HCT116 (cell line): ENCODE data around the gene PPP2R5C. TPM values are rescaled to one million over a fixed set of nuclear protein-coding genes. Genes with fewer than 3 reads are reported as not detected.
"Not testable (repeated sequence)": the region's sequence is repeated elsewhere in the genome, so short reads cannot be mapped to it uniquely, and the experiment has no call there.

Experiments
- ATAC-seq: fragments of 200-7000 bp; cut with Tn5 transposase; 2 replicates; pipeline ENCODE4 v1.9.1; 2020; ENCODE audit warnings: mild to moderate bottlenecking, moderate library complexity
- BruUV-seq: library from RNA; stranded (reverse); fragments of 400-500 nt; replicated peaks from 2 replicates; lab custom pipeline; 2021; lab: Mats Ljungman, UMichigan
- CTCF ChIA-PET: fragments of 300-600 bp; sonication (Branson Sonifier 250); formaldehyde crosslinking; loops from one replicate; lab custom pipeline; 2021; ENCODE audit warnings: antibody characterized with exemption; lab: Charles Lee
- POLR2A ChIA-PET: fragments of 300-600, 350-600 bp; sonication (Branson Sonifier 250); formaldehyde crosslinking; loops from one replicate; lab custom pipeline; 2021; ENCODE audit warnings: antibody characterized with exemption; lab: Charles Lee
- RAD21 ChIA-PET, 2 experiments: fragments of 300-600 bp; sonication (Branson Sonifier 250); formaldehyde crosslinking; loops; one replicate each; lab custom pipeline; 2023; ENCODE audit warnings: low total read pairs in 2 of 2; ENCODE audit not compliant: uncharacterized antibody in 2 of 2, unreplicated experiment in 2 of 2, low non-redundant PET in 1 of 2; lab: Charles Lee
- DNase-seq: peaks from one replicate; pipeline ENCODE4 v3.0.0-alpha.2; 2010; ENCODE audit warnings: low read depth, low spot score
- H2AFZ ChIP-seq: fragments of 200-600 bp; shearing (Covaris generic), sonication (generic); 2 replicates; pipeline ENCODE4 v1.6.1; 2017; ENCODE audit warnings: low read depth, mixed run types, mixed read lengths, antibody characterized with exemption, low read length; ENCODE audit not compliant: poor library complexity, severe bottlenecking
- H3K27ac ChIP-seq: 2 replicates; pipeline ENCODE4 v1.5.1; 2012; ENCODE audit warnings: low read depth, low read length
- H3K27me3 ChIP-seq: fragments of 200-600 bp; sonication (generic); 2 replicates; pipeline ENCODE4 v1.6.1; 2016; ENCODE audit warnings: mixed run types, low read length, mixed read lengths; ENCODE audit not compliant: insufficient read depth
- H3K36me3 ChIP-seq, 2 experiments: fragments of 200-500 bp in 1 of 2; fragments of 200-600 bp in 1 of 2; sonication (Bioruptor generic) in 1 of 2; sonication (generic) in 1 of 2; 2 replicates each; pipeline versions ENCODE4 v1.5.1 to v1.6.1; 2014 to 2016; ENCODE audit warnings: low read length in 2 of 2, inconsistent platforms in 1 of 2, mixed read lengths in 1 of 2, mixed run types in 1 of 2; ENCODE audit not compliant: insufficient read depth in 2 of 2, control insufficient read depth in 1 of 2
- H3K4me1 ChIP-seq, 2 experiments: fragments of 200-600 bp in 1 of 2; sonication (generic) in 1 of 2; 2 replicates each; pipeline versions ENCODE4 v1.5.1 to v1.6.1; 2012 to 2017; ENCODE audit warnings: low read length in 2 of 2, inconsistent platforms in 1 of 2, mild to moderate bottlenecking in 1 of 2, mixed read lengths in 1 of 2, mixed run types in 1 of 2, moderate library complexity in 1 of 2; ENCODE audit not compliant: insufficient read depth in 2 of 2, control insufficient read depth in 1 of 2
- H3K4me2 ChIP-seq: fragments of 200-600 bp; sonication (generic); 2 replicates; pipeline ENCODE4 v1.6.1; 2017; ENCODE audit warnings: mixed run types, low read length, mixed read lengths
- H3K4me3 ChIP-seq, 2 experiments: fragments of 200-600 bp in 1 of 2; sonication (generic) in 1 of 2; replicated peaks in 1 of 2; 2 replicates each; pipeline ENCODE4 v1.5.1; 2011 to 2016; ENCODE audit warnings: low read length in 2 of 2, control low read depth in 1 of 2, low read depth in 1 of 2, mild to moderate bottlenecking in 1 of 2, mixed read lengths in 1 of 2, mixed run types in 1 of 2
- H3K79me2 ChIP-seq: fragments of 200-600 bp; sonication (generic); 2 replicates; pipeline ENCODE4 v1.6.1; 2017; ENCODE audit warnings: mild to moderate bottlenecking, mixed run types, low read length, moderate library complexity, mixed read lengths; ENCODE audit not compliant: insufficient read depth
- H3K9ac ChIP-seq: fragments of 200-600 bp; sonication (generic); 2 replicates; pipeline ENCODE4 v1.6.1; 2016; ENCODE audit warnings: low read length, mixed read lengths
- H3K9me2 ChIP-seq: fragments of 200-600 bp; sonication (generic), shearing (Covaris generic); 2 replicates; pipeline ENCODE4 v1.6.1; 2017; ENCODE audit warnings: mixed run types, mild to moderate bottlenecking, moderate library complexity; ENCODE audit not compliant: insufficient read depth
- H3K9me3 ChIP-seq, 2 experiments: fragments of 200-500 bp in 1 of 2; fragments of 200-600 bp in 1 of 2; sonication (Bioruptor generic) in 1 of 2; sonication (generic) in 1 of 2; 2 replicates each; pipeline ENCODE4 v1.6.1; 2014 to 2017; ENCODE audit warnings: low read length in 2 of 2, mixed read lengths in 2 of 2, inconsistent platforms in 1 of 2, low read depth in 1 of 2, mild to moderate bottlenecking in 1 of 2, mixed run types in 1 of 2, moderate library complexity in 1 of 2; ENCODE audit not compliant: control insufficient read depth in 1 of 2, insufficient read depth in 1 of 2
- H4K20me1 ChIP-seq: fragments of 200-600 bp; sonication (generic), shearing (Covaris generic); 2 replicates; pipeline ENCODE4 v1.6.1; 2017; ENCODE audit warnings: mixed run types, mild to moderate bottlenecking, moderate library complexity; ENCODE audit not compliant: insufficient read depth
- SP1 ChIP-seq: IDR thresholded peaks from 2 replicates; pipeline ENCODE4 v1.6.1; 2012; ENCODE audit warnings: low read depth
- intact Hi-C: fragments of 100-400 bp; cut with micrococcal nuclease; formaldehyde crosslinking; loops from 2 replicates; pipeline ENCODE4 v1.10.0; 2022
- total RNA-seq: library from RNA; stranded (reverse); gene quantifications from one replicate; pipeline ENCODE4 v1.2.1, GENCODE V29; 2021; ENCODE audit not compliant: unreplicated experiment
- TF ChIP-seq, protein P1 (sequence below), 3 experiments: fragments of 200-600 bp in 1 of 3; sonication (generic) in 1 of 3; IDR thresholded peaks in 2 of 3; conservative IDR thresholded peaks in 1 of 3; 2 replicates each; pipeline ENCODE4 v1.5.1; 2012 to 2017; ENCODE audit warnings: low read depth in 2 of 3, low read length in 2 of 3, antibody characterized with exemption in 1 of 3, borderline replicate concordance in 1 of 3, control low read depth in 1 of 3, mild to moderate bottlenecking in 1 of 3, mixed read lengths in 1 of 3, mixed run types in 1 of 3, moderate library complexity in 1 of 3; ENCODE audit not compliant: insufficient read depth in 1 of 3

The PPP2R5C gene
- total RNA-seq, 1 experiment from 2014 or later, result 117 TPM

DNA sequence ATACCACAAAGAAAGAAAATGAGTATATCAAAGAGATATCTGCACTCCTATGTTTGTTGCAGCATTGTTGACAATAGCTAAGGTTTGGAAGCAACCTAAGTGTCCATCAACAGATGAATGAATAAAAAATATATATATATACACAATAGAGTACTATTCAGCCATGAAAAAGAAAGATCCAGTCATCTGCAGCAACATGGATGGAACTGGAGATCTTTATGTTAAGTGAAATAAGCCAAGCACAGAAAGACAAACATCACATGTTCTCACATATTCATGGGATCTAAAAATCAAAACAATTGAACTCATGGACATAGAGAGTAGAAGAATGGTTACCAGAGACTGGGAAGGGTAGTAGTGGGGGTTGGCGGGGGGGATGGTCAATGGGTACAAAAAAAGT, 42.9 kb downstream of the PPP2R5C start:
- RAD21 ChIA-PET, CTCF ChIA-PET, H4K20me1 ChIP-seq, ATAC-seq, POLR2A ChIA-PET, H3K9ac ChIP-seq, H3K9me2 ChIP-seq, H3K27ac ChIP-seq, H3K79me2 ChIP-seq, H3K4me2 ChIP-seq, H3K36me3 ChIP-seq, BruUV-seq, DNase-seq, H2AFZ ChIP-seq, H3K9me3 ChIP-seq, H3K27me3 ChIP-seq, intact Hi-C loops, H3K4me3 ChIP-seq: not testable (repeated sequence)
- H3K4me1 ChIP-seq, result peaks cover 7 to 18% of the 10 kb centered on the region in 2 experiments; a peak in 3 of 4 replicates

DNA sequence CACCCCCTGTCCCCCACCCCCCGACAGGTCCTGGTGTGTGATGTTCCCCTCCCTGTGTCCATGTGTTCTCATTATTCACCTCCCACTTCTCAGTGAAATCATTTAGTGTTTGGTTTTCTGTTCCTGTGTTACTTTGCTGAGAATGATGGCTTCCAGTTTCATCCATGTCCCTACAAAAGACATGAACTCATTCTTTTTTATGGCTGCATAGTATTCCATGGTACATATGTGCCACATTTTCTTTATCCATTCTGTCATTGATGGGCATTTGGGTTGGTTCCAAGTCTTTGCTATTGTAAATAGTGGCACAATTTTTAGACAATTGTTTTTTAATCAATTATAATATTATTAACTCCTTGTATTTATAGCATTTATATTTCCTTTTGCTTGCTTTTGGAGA, 44.7 kb downstream of the PPP2R5C start:
- intact Hi-C loops, CTCF ChIA-PET, POLR2A ChIA-PET: not testable (repeated sequence)

DNA sequence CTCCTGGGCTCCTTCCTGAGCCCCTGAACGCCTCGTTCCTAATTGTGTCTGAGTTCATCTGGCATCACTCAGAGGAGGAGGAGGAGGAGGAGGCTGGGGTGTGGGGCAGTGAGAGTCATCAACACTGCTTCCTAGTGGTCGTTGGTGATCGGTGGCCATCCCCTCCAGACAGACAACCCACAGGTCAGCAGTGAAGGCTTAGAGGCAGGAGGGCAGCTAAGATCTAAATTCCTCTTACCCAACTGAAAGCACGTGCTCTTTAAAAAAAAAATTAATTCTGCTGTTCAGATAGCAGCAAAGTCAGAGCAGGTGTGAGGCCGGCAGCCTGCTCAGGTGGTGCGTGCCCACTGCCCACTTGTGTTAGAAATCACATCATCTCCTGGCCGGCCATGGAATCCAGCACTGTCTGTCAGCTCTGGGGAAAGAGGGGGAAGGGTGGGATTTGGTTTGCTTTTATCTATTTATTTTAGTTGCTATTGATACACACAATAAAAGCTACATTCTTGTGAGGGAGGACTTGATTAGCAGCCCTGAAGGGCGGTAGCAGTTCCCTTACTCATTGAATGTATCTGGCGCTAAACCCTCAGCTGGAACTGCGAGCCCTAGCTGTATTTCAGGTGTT, 46.6 kb downstream of the PPP2R5C start:
- Histone ChIP-seq H3K9me2 (no peaks in the 10 kb centered on the region), H3K27me3 (no peaks in the 10 kb centered on the region)
- no peak for DNase-seq
- TF ChIP-seq, protein P1, sequence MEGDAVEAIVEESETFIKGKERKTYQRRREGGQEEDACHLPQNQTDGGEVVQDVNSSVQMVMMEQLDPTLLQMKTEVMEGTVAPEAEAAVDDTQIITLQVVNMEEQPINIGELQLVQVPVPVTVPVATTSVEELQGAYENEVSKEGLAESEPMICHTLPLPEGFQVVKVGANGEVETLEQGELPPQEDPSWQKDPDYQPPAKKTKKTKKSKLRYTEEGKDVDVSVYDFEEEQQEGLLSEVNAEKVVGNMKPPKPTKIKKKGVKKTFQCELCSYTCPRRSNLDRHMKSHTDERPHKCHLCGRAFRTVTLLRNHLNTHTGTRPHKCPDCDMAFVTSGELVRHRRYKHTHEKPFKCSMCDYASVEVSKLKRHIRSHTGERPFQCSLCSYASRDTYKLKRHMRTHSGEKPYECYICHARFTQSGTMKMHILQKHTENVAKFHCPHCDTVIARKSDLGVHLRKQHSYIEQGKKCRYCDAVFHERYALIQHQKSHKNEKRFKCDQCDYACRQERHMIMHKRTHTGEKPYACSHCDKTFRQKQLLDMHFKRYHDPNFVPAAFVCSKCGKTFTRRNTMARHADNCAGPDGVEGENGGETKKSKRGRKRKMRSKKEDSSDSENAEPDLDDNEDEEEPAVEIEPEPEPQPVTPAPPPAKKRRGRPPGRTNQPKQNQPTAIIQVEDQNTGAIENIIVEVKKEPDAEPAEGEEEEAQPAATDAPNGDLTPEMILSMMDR (IDR thresholded peaks at IDR 0.05 in 2 of 3, conservative IDR thresholded peaks at IDR 0.05 in 1 of 3; ENCODE audit: borderline replicate concordance in 1 of 3, insufficient read depth in 1 of 3, low read depth in 2 of 3, low read length in 2 of 3), result peak in 1 of 3 experiments; percentile 23; a peak in 2 of 6 replicates
- TF ChIP-seq SP1, result no peak
- TF ChIP-seq, all 23 proteins: peak for 1
- ChIA-PET RAD21 (no interaction called here), CTCF (no interaction called here), POLR2A (interaction anchor here (3.8 kb wide), 1 partner anchor 140 kb away, joined by 10 read pairs; no protein-coding TSS in a partner anchor)
- Histone ChIP-seq H3K9ac (peak overlapping the region; percentile 8; the same call in 1 of the 2 replicates), H3K36me3 (no peaks in the 10 kb centered on the region), H3K4me2 (peak overlapping the region; percentile 67), H3K9me3 (no peaks in the 10 kb centered on the region), H3K4me3 (no peak overlapping the region), H2AFZ (no peak overlapping the region), H3K79me2 (peaks cover 30% of the 10 kb centered on the region), H3K27ac (no peak overlapping the region), H3K4me1 (peaks cover 7 to 28% of the 10 kb centered on the region in 2 experiments; a peak in 3 of 4 replicates), H4K20me1 (no peaks in the 10 kb centered on the region)
- intact Hi-C loops, result no loop called here
- no TSS peak for BruUV-seq
- ATAC-seq, result peak; percentile 46

More for the DNA sequence above, 44.7 kb downstream of the PPP2R5C start:
- BruUV-seq, RAD21 ChIA-PET, H3K9me3 ChIP-seq, H3K4me3 ChIP-seq, H2AFZ ChIP-seq, H3K27ac ChIP-seq, H4K20me1 ChIP-seq, H3K4me2 ChIP-seq, H3K36me3 ChIP-seq, ATAC-seq, H3K9ac ChIP-seq, H3K9me2 ChIP-seq, H3K27me3 ChIP-seq, DNase-seq: not testable (repeated sequence)
- Histone ChIP-seq H3K79me2 (peaks cover 11% of the 10 kb centered on the region), H3K4me1 (peaks cover 7 to 25% of the 10 kb centered on the region in 2 experiments; a peak in 3 of 4 replicates)
